OCI-LY3 (cell line): Measurements from ENCODE around the gene DOCK7.

Source experiments
- CTCF ChIP-seq: fragments of 200-600, 300-600 bp; sonication (generic); IDR thresholded peaks from 2 replicates; pipeline ENCODE4 v1.5.1; 2014; ENCODE audit warnings: antibody characterized with exemption, low read length, low read depth
- EZH2phosphoT487 ChIP-seq: fragments of 200-600 bp; shearing (Covaris generic); IDR thresholded peaks from 2 replicates; pipeline ENCODE4 v1.6.1; 2018; ENCODE audit warnings: antibody characterized with exemption, mixed run types, low read depth

- TF ChIP-seq CTCF = no peak
- TF ChIP-seq EZH2phosphoT487 = no peak
Observed at GRCh38 chr1:62435231-62436038, 252.8 kb downstream of the DOCK7 start.
